Endodermal cell (in vitro differentiated cells): Measurements from ENCODE around the gene RFWD3. TPM values are rescaled to one million over a fixed set of nuclear protein-coding genes. Genes with fewer than 3 reads are reported as not detected.

Experiments used
- DNase-seq: peaks from one replicate; pipeline ENCODE4 v3.0.0-alpha.2; 2017
- H3K27ac ChIP-seq: 2 replicates; pipeline ENCODE4 v1.5.1; 2013; ENCODE audit warnings: mild to moderate bottlenecking, low read depth, low read length, moderate library complexity
- H3K27me3 ChIP-seq: 2 replicates; pipeline ENCODE4 v1.6.1; 2013; ENCODE audit warnings: mild to moderate bottlenecking, low read length, moderate library complexity; ENCODE audit not compliant: insufficient read depth, control insufficient read depth, poor library complexity, severe bottlenecking
- H3K36me3 ChIP-seq: 2 replicates; pipeline ENCODE4 v1.7.0; 2013; ENCODE audit warnings: mild to moderate bottlenecking, low read length, moderate library complexity; ENCODE audit not compliant: control insufficient read depth, insufficient read depth
- H3K4me1 ChIP-seq: one replicate; pipeline ENCODE4 v1.7.0; 2013; ENCODE audit warnings: low read length; ENCODE audit not compliant: control insufficient read depth, insufficient read depth
- H3K4me3 ChIP-seq: 2 replicates; pipeline ENCODE4 v1.5.1; 2013; ENCODE audit warnings: mild to moderate bottlenecking, low read length, moderate library complexity
- H3K9ac ChIP-seq: 2 replicates; pipeline ENCODE4 v1.6.1; 2013; ENCODE audit warnings: mild to moderate bottlenecking, low read length, moderate library complexity; ENCODE audit not compliant: poor library complexity, severe bottlenecking; ENCODE audit errors: extremely low read depth
- H3K9me3 ChIP-seq: 2 replicates; pipeline ENCODE4 v1.6.1; 2013; ENCODE audit warnings: mild to moderate bottlenecking, low read length, moderate library complexity; ENCODE audit not compliant: control insufficient read depth
- H3K27ac Mint-ChIP-seq: 2 replicates; pipeline ENCODE4 v1.8.0; 2020; ENCODE audit warnings: mixed read lengths
- H3K27me3 Mint-ChIP-seq: 2 replicates; pipeline ENCODE4 v1.8.0; 2021; ENCODE audit warnings: mild to moderate bottlenecking, mixed read lengths; ENCODE audit not compliant: insufficient read depth
- H3K36me3 Mint-ChIP-seq: 2 replicates; pipeline ENCODE4 v1.8.0; 2020; ENCODE audit warnings: low read depth, mixed read lengths
- H3K4me1 Mint-ChIP-seq: 2 replicates; pipeline ENCODE4 v1.8.0; 2020; ENCODE audit warnings: mixed read lengths
- H3K4me3 Mint-ChIP-seq: 2 replicates; pipeline ENCODE4 v1.8.0; 2020; ENCODE audit warnings: mild to moderate bottlenecking, moderate library complexity, mixed read lengths
- H3K9me3 Mint-ChIP-seq: 2 replicates; pipeline ENCODE4 v1.8.0; 2020; ENCODE audit warnings: mild to moderate bottlenecking, mixed read lengths
- WGBS, 2 experiments: methylation state at CpG; one replicate each; pipeline versions ENCODE4 v1.1.5 to v1.1.7; 2013; ENCODE audit warnings: missing lambda C conversion rate in 2 of 2, mixed read lengths in 1 of 2; ENCODE audit not compliant: insufficient coverage in 1 of 2, insufficient read length in 1 of 2; 5-methylcytosine and 5-hydroxymethylcytosine counted together
- total RNA-seq, 2 donors: library from RNA; stranded (reverse); fragmentation: NEBNext Ultra II Directional in 1 of 2; extraction: Animal tissue kit (Norgen Biotek cat#: 25700) in 1 of 2; gene quantifications; 2 replicates in 1 of 2; 3 replicates in 1 of 2; pipeline ENCODE4 v1.2.1, GENCODE V29; 2021
- TF ChIP-seq, protein P1 (sequence below): fragments of 200-600 bp; sonication (generic); conservative IDR thresholded peaks from 2 replicates; pipeline ENCODE4 v1.5.0; 2021; ENCODE audit warnings: antibody characterized with exemption, mild to moderate bottlenecking

RFWD3 gene
- total RNA-seq, 2 donors from 2014 or later = 81.7 to 97.7 TPM

- H3K9me3 Mint-ChIP-seq = no peaks in the 10 kb centered on the region
- no peaks in the 10 kb centered on the region for H3K4me1 Mint-ChIP-seq
- Histone ChIP-seq H3K27ac (no peak overlapping the region), H3K4me3 (no peak overlapping the region), H3K4me1 (no peaks in the 10 kb centered on the region), H3K27me3 (no peaks in the 10 kb centered on the region), H3K36me3 (peaks cover 89% of the 10 kb centered on the region), H3K9me3 (no peaks in the 10 kb centered on the region), H3K9ac (no peak overlapping the region)
- no peak overlapping the region for H3K27ac Mint-ChIP-seq
- H3K27me3 Mint-ChIP-seq = no peaks in the 10 kb centered on the region
- DNase-seq = no peak
- peaks cover 69% of the 10 kb centered on the region for H3K36me3 Mint-ChIP-seq
- TF ChIP-seq, protein P1, sequence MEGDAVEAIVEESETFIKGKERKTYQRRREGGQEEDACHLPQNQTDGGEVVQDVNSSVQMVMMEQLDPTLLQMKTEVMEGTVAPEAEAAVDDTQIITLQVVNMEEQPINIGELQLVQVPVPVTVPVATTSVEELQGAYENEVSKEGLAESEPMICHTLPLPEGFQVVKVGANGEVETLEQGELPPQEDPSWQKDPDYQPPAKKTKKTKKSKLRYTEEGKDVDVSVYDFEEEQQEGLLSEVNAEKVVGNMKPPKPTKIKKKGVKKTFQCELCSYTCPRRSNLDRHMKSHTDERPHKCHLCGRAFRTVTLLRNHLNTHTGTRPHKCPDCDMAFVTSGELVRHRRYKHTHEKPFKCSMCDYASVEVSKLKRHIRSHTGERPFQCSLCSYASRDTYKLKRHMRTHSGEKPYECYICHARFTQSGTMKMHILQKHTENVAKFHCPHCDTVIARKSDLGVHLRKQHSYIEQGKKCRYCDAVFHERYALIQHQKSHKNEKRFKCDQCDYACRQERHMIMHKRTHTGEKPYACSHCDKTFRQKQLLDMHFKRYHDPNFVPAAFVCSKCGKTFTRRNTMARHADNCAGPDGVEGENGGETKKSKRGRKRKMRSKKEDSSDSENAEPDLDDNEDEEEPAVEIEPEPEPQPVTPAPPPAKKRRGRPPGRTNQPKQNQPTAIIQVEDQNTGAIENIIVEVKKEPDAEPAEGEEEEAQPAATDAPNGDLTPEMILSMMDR = no peak
- no peak overlapping the region for H3K4me3 Mint-ChIP-seq
- WGBS, 2 experiments = 83 to 89% methylated on average over 4 to 5 of the region's 5 CpGs
These were observed 31.4 kb downstream of the RFWD3 start for GRCh38 chr16:74635303-74635702.

DNA sequence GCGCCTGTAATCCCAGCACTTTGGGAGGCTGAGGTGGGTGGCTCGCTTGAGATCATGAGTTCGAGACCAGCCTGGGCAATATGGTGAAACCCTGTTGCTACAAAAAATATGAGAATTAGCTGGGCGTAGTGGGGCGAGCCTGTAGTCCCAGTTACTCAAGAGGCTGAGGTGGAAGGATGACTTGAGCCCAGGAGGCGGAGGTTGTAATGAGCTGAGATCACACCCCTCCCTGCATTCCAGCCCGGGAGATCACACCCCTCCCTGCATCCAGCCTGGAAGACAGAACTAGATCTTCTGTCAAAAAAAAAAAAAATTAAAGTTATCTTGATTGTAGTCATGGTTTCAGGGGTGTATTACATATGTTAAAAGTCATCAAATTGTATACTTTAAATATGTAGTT is 33.0 kb downstream of the RFWD3 start:
- no peak overlapping the region for H3K4me3 Mint-ChIP-seq
- H3K27me3 Mint-ChIP-seq = no peaks in the 10 kb centered on the region
- peaks cover 76% of the 10 kb centered on the region for H3K36me3 Mint-ChIP-seq

DNA sequence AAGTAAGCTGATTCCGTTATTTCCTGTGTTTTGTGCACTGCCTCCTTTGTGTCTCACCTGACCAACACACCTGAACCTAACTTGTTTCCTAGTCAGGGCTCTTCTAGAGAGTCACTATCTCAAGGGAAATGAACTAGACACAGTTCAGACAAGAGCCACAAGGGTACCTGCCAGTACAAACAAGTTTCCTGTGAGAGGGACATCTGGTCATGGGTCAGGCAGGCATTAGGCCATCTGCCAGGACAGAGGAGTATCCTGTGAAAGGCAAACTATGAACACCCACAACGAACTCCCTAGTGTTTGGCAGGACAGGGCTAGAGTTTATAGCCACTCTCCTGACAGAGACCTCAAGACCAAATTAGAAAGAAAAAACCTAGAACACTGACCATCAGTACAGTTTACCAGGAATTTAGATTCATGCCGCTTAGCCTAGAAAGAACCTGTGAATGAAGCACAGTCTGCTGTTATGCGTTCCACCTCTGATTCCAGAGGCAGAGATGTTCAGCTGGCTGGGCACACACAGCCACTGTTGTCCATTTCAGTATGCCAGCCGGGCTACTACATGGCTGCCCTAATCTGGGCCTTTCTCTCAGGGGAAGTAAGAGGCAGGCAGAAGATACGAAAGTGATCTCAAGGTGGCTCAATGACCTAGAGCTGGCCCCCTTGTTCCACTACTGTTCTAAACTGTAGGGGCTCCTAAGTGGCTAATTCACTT is 39.0 kb downstream of the RFWD3 start:
- peak overlapping the region; percentile 2 for H3K27ac Mint-ChIP-seq
- H3K36me3 Mint-ChIP-seq = peaks cover 89% of the 10 kb centered on the region
- 92 to 97% methylated on average over 5 to 6 of the region's 6 CpGs for WGBS, 2 experiments
- H3K9me3 ChIP-seq = no peaks in the 10 kb centered on the region
- no peak overlapping the region for H3K4me3 ChIP-seq
- no peaks in the 10 kb centered on the region for H3K27me3 Mint-ChIP-seq
- H3K4me1 Mint-ChIP-seq = no peaks in the 10 kb centered on the region
- no peaks in the 10 kb centered on the region for H3K9me3 Mint-ChIP-seq
- no peak for DNase-seq
- peaks cover 96% of the 10 kb centered on the region for H3K36me3 ChIP-seq
- no peak overlapping the region for H3K9ac ChIP-seq
- no peaks in the 10 kb centered on the region for H3K4me1 ChIP-seq
- H3K27me3 ChIP-seq = no peaks in the 10 kb centered on the region
- H3K27ac ChIP-seq = no peak overlapping the region
- TF ChIP-seq, protein P1 = no peak
- H3K4me3 Mint-ChIP-seq = no peak overlapping the region

More for the DNA sequence above, 33.0 kb downstream of the RFWD3 start:
- DNase-seq = no peak
- H3K27ac ChIP-seq = no peak overlapping the region
- H3K36me3 ChIP-seq = peaks cover 93% of the 10 kb centered on the region
- H3K9ac ChIP-seq = no peak overlapping the region
- H3K4me3 ChIP-seq = no peak overlapping the region
- no peaks in the 10 kb centered on the region for H3K27me3 ChIP-seq
- H3K4me1 Mint-ChIP-seq = no peaks in the 10 kb centered on the region
- 96 to 100% methylated on average over 2 to 6 of the region's 7 CpGs for WGBS, 2 experiments
- no peaks in the 10 kb centered on the region for H3K9me3 ChIP-seq
- H3K27ac Mint-ChIP-seq = no peak overlapping the region
- no peaks in the 10 kb centered on the region for H3K4me1 ChIP-seq
- H3K9me3 Mint-ChIP-seq = no peaks in the 10 kb centered on the region
- TF ChIP-seq, protein P1 = no peak
